NCI-H345 treated with DMSO at 0.1 percent for 48 hours (cell line): Measurements from ENCODE around the gene NUMA1.

Source experiments
- DNase-seq: peaks from one replicate; lab custom pipeline; 2025; ENCODE audit not compliant: unreplicated experiment; lab: John Stamatoyannopoulos, UW

The NUMA1 gene

DNA sequence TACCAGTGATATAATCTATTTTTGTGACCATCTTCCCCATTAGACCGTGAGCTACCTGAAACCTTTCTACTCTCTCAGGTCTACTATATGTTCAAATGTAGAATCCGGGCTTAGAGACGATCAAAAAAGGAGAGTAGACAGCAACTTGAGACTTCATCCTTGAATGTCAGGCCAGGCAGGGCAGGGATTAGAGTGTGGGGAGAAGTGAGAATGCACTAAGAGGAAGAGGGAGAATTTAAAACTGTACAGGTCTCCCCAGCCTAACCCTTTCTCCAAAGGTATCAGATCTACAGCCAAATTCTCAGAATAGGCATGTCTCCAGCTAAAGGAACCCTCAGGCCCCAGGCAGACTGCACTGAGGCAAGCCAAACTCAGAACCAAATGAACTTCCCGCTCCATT, 21.8 kb upstream of the NUMA1 start:
- no peak for DNase-seq

DNA sequence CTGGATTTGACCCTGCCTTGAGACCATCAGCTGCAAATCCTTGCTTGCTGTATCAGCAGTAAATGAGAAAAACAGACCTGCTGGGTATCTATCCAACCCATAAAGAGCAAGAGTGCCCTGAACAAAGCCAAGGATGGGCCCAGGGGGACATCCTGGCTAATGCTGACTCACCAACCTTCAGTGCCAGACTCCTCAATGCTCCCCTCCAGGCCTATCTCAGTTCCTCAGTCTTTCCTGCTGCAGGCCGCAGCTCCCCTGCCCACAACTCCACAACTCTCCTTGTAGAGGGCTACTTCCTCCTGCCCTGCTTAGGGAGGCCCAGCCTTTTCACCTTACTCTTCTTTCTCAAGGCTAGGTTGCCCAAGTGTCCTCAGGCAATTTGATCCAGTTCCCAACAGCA, 20.1 kb upstream of the NUMA1 start:
- DNase-seq = no peak

DNA sequence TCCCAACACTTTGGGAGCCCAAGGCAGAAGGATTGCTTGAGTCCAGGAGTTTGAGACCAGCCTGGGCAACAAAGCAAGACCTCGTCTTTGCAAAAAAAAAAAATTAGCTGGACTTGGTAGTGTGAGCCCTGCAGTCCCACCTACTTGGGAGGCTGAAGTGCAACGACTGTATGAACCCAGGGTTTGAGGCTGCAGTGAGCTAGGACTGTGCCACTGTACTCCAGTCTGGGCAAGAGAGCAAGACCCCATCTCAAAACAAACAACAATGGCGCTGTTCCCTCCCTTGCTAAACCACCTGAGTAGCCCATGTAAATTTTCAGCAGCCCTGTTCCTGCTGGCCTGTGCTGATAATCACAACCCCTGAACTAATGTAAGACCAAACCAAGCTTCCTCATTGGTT, 19.7 kb upstream of the NUMA1 start:
- DNase-seq = no peak

DNA sequence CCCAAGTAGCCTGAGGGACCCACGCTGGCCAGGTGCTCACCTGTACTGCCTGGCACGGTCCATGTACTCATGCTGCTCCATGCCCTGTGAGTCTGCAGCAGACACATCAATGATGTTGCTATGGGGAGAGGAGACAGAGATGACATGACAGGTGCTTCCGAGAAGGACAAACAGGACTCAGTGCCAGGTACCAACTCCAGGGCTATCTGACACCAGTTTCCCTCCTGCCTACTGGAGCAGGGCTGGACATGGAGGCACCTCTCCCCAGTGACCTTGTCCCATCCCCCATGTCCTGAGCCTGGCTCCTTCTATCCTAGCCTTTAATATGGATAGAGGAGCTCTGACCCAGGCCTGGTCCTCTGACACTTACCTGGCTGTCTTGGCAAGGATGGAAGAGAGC, 18.4 kb upstream of the NUMA1 start:
- DNase-seq = no peak

DNA sequence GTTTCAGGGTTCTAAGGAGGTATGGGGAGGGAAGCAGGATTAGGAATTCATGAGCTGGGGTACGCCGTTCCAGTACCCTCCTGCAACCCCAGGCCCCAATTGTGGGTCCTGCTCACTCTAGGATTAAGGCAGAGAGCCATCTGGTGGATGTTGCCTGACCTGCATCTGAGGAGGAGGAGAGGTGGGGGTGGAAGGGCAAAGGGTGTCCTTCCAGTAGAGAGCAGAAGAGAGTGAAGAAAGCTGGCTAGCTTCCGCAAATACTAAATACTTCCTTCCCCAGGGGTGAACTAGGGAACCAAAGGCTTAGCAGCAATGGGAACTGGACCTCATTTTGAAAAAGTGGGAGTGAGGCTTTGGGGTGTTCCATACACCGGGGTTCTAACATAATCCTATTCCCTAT, 10.9 kb upstream of the NUMA1 start:
- peak; percentile 47 for DNase-seq

DNA sequence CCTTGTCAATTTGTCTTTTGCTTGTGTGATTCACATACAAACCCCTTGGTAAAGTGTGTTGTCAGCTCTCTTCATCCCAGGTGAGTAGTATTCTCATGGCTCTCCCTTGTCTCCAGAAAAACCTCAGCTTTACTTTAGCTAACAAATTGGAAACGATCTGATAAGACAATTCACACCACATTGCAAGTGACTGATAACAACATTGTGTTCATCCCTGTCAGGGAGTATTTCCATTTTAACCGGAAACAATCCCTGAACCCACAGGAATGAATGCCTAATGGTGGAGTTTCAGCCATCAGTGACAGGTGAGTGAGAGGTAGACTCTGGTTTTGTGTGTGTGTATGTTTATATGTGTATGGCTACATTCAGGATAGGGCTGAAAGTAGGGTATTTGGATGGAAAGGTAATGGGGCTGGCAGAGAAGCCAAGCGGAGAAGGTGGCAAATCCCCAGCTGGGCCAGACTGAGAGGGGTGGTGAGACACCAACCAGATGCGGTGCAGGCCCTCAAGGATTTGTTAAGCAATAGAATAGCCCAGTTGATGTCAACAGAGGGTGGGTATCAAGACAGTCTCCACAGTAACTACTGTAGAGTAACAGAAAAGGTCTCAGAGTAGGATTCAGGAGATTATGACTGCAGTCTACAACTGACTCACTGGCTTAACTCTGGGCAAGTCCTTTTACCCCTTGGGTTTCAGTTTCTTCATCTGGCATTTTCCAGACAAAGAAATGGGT, 7.9 kb upstream of the NUMA1 start:
- no peak for DNase-seq

DNA sequence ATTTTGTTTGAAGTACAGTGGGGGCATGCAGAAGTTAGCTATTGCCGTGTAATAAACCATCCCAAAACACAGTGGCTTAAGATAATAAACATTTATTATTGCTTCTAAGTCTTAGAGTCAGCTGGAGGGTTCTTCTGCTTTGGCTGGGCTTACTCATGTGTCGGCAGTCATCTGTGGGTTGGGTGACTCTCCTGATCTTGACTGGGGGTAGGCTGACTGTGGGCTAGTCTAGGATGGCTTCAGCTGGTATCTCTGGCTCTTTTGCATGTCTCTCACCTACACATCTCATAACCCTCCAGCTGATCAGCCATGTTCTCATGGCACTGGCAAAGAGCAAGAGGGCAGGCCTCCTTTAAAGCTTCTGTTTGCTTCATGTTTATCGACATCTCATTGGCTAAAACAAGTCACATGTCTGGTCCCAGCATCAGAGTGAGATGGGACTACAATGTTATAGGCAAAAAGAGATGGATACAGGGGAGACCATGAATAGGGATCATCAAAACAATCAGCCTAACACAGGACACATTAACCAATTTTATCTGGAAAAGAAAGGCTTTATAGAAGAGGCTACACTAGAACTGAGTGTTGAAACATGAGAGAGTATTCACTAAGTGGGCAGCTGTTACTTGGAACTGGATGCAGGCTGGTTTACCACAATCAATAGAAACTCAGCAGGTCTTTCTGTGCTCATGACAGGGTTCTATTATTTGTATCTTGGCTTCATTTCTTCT, 5.4 kb upstream of the NUMA1 start:
- peak; percentile 92 for DNase-seq

DNA sequence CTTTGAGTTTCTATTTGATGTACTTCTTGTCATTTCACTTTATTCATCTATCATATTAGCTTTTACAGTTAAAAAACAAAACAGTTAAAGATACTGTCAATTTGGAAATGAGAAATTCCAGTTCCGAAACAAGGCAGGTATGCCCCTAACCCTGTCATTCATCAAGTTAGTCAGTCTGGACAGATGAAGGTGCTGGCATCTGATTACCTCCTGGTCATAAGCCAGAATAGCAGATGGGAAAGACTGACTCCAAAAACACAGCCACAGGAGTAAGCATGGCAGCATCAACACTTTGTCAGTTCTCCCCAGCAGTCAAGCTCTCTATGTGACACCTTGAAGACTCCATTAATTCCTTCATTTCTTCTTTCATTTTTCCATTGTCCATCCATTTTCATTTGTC, 4.6 kb upstream of the NUMA1 start:
- DNase-seq = no peak

DNA sequence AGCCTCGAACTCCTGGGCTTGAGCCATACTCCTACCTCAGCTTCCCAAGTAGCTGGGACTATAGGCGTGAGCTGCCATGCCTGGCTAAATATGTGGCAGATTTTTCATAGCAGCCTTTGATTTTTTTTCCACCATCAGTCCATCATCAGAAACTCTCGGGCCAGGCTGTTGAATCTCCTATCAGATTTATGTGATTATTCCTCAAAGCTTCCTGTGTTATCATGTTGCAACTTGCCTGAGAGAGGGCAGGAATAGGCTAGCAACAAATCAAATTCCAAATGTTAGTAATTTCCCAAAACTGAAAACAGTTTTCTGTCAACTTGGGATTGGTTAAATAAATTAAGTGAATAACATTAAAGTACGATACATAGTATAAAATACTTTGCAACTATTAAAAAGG, 3.7 kb upstream of the NUMA1 start:
- DNase-seq = no peak

DNA sequence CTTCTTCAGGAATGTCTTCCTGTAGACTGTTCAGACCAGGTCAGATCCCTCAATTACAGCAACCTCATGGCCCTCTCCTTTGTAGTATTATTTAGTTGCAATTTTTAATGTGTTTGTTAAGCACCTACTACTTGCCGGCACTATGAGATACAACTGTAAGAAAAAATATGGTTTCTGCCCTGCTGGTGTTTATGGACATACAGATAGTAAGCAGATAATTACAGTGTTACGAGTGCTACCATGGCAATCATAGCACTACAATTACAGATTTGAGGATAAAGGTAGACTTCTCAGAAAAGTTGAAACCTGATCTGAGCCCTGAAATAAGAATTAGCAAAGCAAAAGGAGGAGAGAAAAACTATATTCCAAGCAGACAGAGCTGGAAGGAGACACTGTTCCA, 3.1 kb upstream of the NUMA1 start:
- no peak for DNase-seq

DNA sequence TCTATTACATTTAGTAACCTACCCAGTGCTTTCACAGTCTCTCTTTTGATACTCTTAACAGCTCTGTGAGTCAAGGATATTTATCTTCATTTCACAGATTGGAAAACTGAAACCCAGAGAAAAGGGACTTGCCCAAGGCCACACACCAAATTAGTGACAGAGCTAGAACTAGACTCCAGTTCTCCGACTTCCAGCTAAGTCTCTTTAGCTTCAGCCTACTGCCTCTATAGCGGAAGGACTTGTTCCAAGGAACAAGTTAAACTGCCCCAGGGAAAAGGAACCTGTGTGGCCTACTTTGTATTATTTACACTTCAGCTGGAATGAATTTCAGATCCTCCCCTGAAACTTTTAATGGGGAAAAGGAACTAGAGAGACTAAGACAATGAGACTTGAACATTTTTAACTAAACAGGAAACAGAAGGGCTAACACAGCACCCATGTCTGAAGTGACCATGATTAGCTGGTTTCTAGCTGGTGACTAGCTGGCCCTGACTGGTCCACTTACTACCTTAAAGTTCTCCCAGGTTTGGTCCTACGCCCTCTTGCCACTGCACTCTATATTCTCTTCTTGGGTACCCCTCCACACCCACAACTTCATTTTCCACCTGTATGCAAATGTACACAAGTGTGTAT, 1.6 kb upstream of the NUMA1 start:
- no peak for DNase-seq

DNA sequence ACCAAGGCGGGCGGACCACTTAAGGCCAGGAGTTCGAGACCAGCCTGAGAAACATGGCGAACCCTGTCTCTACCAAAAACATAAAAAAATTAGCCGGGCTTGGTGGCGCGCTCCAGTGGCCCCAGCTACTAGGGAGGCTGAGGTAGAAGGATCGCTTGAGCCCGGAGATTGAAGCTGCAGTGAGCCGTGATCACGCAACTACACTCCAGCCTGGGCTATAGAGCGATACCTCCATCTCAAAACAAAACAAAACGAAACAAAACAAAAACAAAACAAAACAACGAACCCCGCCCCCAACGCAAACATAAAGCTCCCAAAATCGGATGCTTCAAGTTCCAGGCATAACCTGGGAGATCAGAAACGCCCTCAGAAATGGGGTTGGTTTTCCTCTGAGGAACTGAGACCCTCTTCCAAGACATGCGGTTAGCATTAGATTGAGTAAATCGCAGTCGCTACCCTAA, 872 bp upstream of the NUMA1 start:
- DNase-seq = no peak

DNA sequence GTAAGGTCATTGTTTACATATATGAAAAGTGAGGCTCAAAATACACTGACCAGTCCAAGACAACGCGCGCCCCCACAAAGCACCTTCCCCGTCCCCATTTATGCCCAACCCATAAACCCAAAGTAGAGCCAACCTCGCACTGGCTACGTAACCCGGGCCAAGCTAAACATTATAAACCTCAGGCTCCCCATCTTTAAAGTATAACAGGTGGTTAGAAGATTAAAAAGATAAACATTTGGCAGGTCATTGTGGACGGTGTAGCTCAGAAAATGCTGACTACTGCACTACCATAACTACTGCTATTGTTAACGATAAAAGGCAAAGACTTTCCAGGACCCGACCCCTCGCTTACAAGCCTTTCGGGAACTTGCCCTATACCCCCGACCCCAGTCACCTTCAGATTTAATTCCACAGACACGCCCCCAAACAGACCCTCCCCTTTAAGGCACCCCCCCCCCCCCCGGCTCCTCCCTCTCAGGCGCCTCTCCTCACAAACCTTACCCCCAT, 470 bp downstream of the NUMA1 start:
- peak; percentile 36 for DNase-seq

DNA sequence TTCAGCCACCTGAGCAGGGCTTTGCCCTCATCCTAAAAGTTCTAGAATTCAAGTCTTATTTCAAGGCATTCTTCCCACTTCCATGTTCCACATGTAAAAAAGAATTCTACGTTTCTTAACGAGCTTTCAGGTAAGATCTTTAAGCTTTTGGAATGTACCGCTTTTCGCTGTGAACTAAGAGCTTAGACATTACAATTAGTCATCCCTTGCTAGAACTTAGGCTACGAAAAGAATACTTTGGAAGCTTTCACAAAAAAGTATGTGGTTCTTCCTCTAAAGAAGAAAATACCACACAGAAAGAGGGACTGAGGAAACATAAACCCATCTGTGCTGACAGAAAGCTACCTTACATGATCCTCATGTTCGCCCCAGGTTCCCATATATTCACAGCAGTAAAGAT, 1.9 kb downstream of the NUMA1 start:
- no peak for DNase-seq

DNA sequence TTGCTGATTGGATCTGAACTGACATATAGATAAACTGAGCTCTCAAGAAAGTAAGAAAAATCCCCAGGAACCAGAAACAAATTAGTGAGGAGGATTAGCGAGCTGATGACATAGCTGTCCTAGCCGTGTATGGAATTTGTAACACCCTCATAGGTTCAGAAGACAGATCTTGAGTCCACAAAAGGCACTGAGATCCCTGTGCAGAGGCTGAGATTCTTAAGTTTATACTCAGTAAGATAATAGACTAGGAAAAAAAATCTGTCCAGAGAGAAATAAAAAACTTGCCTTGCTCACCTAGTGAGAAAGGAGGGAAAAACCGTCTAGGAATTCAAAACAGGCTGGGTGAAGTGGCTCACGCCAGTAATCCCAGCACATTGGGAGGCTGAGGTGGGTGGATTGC, 4.6 kb downstream of the NUMA1 start:
- DNase-seq = no peak

DNA sequence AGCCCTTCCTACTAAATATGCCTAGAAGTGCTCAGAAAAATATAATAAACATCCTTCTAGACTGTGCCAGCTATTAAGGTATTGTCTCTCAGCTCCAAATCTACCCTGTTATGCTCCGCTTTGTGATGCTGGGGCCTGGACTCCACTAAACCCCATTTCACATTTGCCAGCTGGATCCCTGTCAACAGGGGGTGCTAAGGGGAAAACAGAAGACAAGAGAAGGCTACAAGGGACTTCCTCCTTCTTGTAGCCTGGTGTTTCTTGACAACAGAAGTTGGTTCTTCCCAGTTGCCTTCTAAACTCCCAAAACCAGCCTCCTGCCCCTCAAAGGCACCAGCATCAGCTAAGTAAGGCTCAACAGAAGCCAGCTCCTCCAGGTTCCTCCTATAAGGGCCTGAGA, 5.2 kb downstream of the NUMA1 start:
- no peak for DNase-seq

DNA sequence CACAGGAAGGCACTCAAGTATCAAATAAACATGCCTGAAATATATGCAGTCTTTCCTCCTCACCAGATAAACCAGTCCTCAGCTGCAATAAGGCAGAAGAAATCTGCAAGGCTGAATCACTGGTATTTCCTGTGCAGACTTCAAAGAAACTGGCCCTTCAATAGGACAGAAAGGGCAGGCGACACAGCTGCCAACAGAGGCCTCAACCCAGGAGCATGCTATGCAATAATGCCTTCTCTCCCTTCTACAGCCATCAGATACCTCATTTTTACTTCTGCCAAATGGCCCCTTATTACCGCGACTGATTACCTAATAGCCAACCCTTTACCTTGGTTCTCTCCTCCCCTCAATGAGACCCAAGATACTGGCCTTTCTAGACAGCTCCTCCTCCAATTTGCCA, 8.0 kb downstream of the NUMA1 start:
- DNase-seq = no peak

DNA sequence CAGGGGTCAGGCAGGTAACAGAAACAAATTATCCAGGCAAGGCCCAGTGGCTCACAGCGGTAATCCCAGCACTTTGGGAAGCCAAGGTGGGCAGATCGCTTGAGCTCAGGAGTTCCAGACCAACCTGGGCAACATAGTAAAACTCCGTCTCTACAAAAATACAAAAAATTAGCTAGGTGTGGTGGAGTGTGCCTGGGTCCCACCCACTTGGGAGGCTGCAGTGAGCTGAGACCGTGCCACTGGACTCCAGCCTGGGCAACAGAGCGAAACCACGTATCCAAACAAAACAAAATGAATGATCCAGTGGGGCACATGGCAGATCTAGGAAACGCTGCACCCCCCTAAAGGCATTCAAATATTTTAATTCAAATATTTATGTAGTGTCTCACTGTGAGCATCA, 9.9 kb downstream of the NUMA1 start:
- no peak for DNase-seq

DNA sequence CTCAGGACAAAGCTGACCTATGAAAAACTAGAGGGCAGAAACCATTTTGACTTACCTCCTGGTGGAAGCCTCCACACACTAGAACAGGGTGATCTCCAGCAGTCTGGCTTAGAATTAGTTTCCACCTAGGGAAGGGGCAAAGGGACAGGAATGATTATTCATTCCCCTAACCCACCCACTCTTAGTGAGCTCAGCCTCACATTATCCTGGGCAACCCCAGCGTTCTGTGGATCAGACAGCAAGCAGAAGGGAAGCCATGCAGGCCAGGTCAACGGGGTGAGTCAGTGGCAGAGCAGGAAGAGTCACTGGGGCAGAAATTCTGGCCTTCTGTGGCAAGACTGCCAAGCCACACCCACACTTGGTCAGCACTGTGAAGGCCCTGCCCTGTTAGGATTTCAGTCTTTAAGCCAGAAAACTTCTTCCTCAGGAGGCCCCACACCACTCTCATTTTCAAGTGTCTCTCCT, 10.5 kb downstream of the NUMA1 start:
- DNase-seq = no peak

DNA sequence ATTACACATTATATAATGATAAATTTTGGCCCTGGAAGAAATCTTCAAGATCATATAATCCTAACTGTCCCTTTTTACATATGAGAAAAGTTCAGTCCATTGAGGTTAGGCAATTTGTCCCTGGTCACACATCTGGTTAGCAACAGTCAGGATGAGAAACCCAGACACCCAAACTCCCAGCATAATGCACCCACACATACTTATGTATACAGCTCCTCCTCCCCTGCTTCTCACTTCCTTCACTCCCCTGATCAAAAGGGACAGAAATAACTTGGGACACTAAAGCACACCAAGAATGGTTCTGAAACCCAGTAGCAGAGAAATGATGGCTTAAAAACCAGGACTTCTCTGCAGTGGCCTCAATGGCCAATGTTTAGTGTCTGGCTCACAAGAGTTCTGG, 11.1 kb downstream of the NUMA1 start:
- no peak for DNase-seq

DNA sequence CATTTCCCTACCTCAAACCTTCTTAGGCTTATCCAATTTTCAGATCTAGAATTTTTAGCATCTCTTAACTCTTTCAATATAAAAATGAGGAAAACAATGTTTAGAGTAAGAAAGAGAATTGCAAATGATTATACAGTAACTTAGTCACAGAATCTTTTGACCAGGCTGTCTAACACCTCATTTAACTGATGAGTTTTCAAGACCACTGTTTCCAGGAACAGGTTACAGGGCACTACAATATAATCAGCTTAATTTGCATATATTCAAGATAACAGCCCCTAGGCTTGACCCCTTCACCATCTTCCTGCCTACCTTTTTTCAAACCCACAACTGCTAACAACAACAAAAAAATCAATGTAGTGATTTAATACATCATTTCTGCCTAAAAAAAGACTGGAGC, 12.7 kb downstream of the NUMA1 start:
- no peak for DNase-seq

DNA sequence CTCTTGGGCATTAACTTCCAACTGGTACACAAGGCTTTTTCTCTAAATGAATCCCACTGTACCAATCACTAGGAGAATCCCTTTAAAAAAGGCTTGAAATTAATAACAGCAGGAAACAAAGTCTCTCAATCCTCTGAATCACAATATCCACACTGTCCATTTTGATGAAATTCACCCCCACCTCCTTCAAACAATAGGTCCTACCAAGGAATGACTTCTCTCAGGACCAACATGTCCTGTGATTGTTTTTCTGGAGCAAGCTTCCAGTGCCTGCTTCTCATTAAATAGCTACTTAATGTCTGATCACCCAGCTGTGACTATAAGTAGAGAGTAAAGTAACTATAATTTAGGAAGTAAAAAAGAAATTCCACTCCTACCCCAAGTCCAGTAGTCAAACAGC, 13.1 kb downstream of the NUMA1 start:
- no peak for DNase-seq
